Measurements from ENCODE around the gene HAVCR1.
"Not testable (repeated sequence)": the region's sequence is repeated elsewhere in the genome, so short reads cannot be mapped to it uniquely, and the experiment has no call there.

The HAVCR1 gene

DNA sequence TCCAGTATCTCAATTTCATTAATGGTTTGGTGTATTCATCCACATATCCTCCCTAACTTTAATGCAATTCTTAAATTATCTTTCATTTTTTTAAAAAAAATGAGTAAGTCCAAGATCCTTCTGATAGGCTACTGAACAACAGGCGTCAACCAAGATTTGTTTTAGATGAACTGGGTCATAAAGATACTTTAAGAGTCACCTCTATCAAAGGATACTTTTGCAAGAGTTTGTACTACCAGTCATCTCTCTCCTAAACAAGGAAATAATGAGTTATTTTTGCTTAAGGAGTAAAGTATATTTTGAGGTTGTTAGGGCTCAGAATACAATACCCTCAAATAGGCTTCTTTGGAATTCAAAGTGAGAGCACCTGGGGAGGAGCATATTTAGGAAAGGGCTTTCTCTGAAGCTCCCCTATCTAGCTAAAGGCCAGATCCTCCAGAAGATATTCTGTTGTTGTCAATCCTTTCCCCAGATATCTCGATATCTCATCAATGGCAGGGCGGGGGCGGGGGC, 25.8 kb downstream of the HAVCR1 start:
- DNase-seq = no peak

GRCh38 chr5:157030692-157031091, 28.2 kb downstream of the HAVCR1 start:
- no peak for DNase-seq
- H3K18ac ChIP-seq (ENCODE audit: low read depth in 1 of 2, low read length in 2 of 2) = no peak overlapping the region
- H4K91ac ChIP-seq (ENCODE audit: low read length) = no peak overlapping the region
- H3K9me3 ChIP-seq (ENCODE audit: control insufficient read depth, low read length) = no peaks in the 10 kb centered on the region
- H3K79me1 ChIP-seq (replicated peaks; ENCODE audit: low read length, poor library complexity, severe bottlenecking) = no peaks in the 10 kb centered on the region
- peaks cover 0 to 5% of the 10 kb centered on the region in 2 experiments for H3K27me3 ChIP-seq (ENCODE audit: control insufficient read depth in 1 of 2, insufficient read depth in 1 of 2, low read length in 2 of 2)
- H3K23ac ChIP-seq (ENCODE audit: low read length in 2 of 2) = no peak overlapping the region
- no peak overlapping the region for H2BK15ac ChIP-seq (ENCODE audit: low read depth, poor library complexity, severe bottlenecking)
- no peak overlapping the region for H2AFZ ChIP-seq (ENCODE audit: low read depth, low read length)
- H4K8ac ChIP-seq (ENCODE audit: low read length) = no peak overlapping the region
- H3K4me2 ChIP-seq (ENCODE audit: low read length, poor library complexity, severe bottlenecking) = no peak overlapping the region
- H3K27ac ChIP-seq (ENCODE audit: low read length, poor library complexity, severe bottlenecking) = no peak overlapping the region
- no peak overlapping the region for H2AK5ac ChIP-seq (ENCODE audit: low read length, severe bottlenecking)
- H2BK5ac ChIP-seq (ENCODE audit: low read depth, low read length, poor library complexity, severe bottlenecking) = no peak overlapping the region
- H3K4me3 ChIP-seq (ENCODE audit: insufficient read depth in 1 of 2, low read depth in 1 of 2, low read length in 2 of 2) = no peak overlapping the region
- no peak overlapping the region for H3K4ac ChIP-seq (ENCODE audit: low read depth in 1 of 2, low read length in 2 of 2)
- H2BK12ac ChIP-seq (ENCODE audit: low read length in 2 of 2) = no peak overlapping the region
- no CpG with 5 or more reads among the region's 3 CpGs for WGBS
- H3K14ac ChIP-seq (ENCODE audit: low read length in 2 of 2) = no peak overlapping the region
- peaks cover 4% of the 10 kb centered on the region for H3K4me1 ChIP-seq (ENCODE audit: control insufficient read depth, insufficient read depth, low read depth, low read length)
- no peak overlapping the region for H3K9ac ChIP-seq (ENCODE audit: low read length)
- no peaks in the 10 kb centered on the region for H3K36me3 ChIP-seq (ENCODE audit: control insufficient read depth in 1 of 2, insufficient read depth in 2 of 2, low read depth in 1 of 2, low read length in 2 of 2)
- no peak overlapping the region for H2BK120ac ChIP-seq (ENCODE audit: low read depth, low read length)

More for the DNA sequence above, 25.8 kb downstream of the HAVCR1 start:
- Histone ChIP-seq H3K14ac (ENCODE audit: low read length in 2 of 2) (no peak overlapping the region), H4K91ac (ENCODE audit: low read length) (no peak overlapping the region), H3K18ac (ENCODE audit: low read depth in 1 of 2, low read length in 2 of 2) (no peak overlapping the region), H2BK12ac (ENCODE audit: low read length in 2 of 2) (no peak overlapping the region), H2BK5ac (ENCODE audit: low read depth, low read length, poor library complexity, severe bottlenecking) (no peak overlapping the region), H2BK120ac (ENCODE audit: low read depth, low read length) (no peak overlapping the region), H2AFZ (ENCODE audit: low read depth, low read length) (no peak overlapping the region), H4K8ac (ENCODE audit: low read length) (no peak overlapping the region), H3K4me1 (ENCODE audit: control insufficient read depth, insufficient read depth, low read depth, low read length) (peaks cover 2% of the 10 kb centered on the region), H3K4me3 (ENCODE audit: insufficient read depth in 1 of 2, low read depth in 1 of 2, low read length in 2 of 2) (no peak overlapping the region), H3K9ac (ENCODE audit: low read length) (no peak overlapping the region), H3K27ac (ENCODE audit: low read length, poor library complexity, severe bottlenecking) (no peak overlapping the region), H2BK15ac (ENCODE audit: low read depth, poor library complexity, severe bottlenecking) (no peak overlapping the region), H3K27me3 (ENCODE audit: control insufficient read depth in 1 of 2, insufficient read depth in 1 of 2, low read length in 2 of 2) (peaks cover 0 to 5% of the 10 kb centered on the region in 2 experiments), H3K79me1 (replicated peaks; ENCODE audit: low read length, poor library complexity, severe bottlenecking) (no peaks in the 10 kb centered on the region), H3K9me3 (ENCODE audit: control insufficient read depth, low read length) (no peaks in the 10 kb centered on the region), H2AK5ac (ENCODE audit: low read length, severe bottlenecking) (no peak overlapping the region), H3K36me3 (ENCODE audit: control insufficient read depth in 1 of 2, insufficient read depth in 2 of 2, low read depth in 1 of 2, low read length in 2 of 2) (no peaks in the 10 kb centered on the region), H3K4me2 (ENCODE audit: low read length, poor library complexity, severe bottlenecking) (no peak overlapping the region), H3K4ac (ENCODE audit: low read depth in 1 of 2, low read length in 2 of 2) (no peak overlapping the region), H3K23ac (ENCODE audit: low read length in 2 of 2) (no peak overlapping the region)
- WGBS = 79% methylated on average over 3 of the region's 4 CpGs

- Histone ChIP-seq H3K4me2 (ENCODE audit: low read length, poor library complexity, severe bottlenecking) (no peak overlapping the region), H3K4me3 (ENCODE audit: insufficient read depth in 1 of 2, low read depth in 1 of 2, low read length in 2 of 2) (no peak overlapping the region), H2BK120ac (ENCODE audit: low read depth, low read length) (no peak overlapping the region), H2BK15ac (ENCODE audit: low read depth, poor library complexity, severe bottlenecking) (no peak overlapping the region), H3K18ac (ENCODE audit: low read depth in 1 of 2, low read length in 2 of 2) (no peak overlapping the region), H3K79me1 (replicated peaks; ENCODE audit: low read length, poor library complexity, severe bottlenecking) (no peaks in the 10 kb centered on the region), H3K9ac (ENCODE audit: low read length) (no peak overlapping the region), H3K4ac (ENCODE audit: low read depth in 1 of 2, low read length in 2 of 2) (no peak overlapping the region), H3K36me3 (ENCODE audit: control insufficient read depth in 1 of 2, insufficient read depth in 2 of 2, low read depth in 1 of 2, low read length in 2 of 2) (no peaks in the 10 kb centered on the region), H3K27ac (ENCODE audit: low read length, poor library complexity, severe bottlenecking) (no peak overlapping the region), H2AK5ac (ENCODE audit: low read length, severe bottlenecking) (no peak overlapping the region), H2BK5ac (ENCODE audit: low read depth, low read length, poor library complexity, severe bottlenecking) (no peak overlapping the region), H3K4me1 (ENCODE audit: control insufficient read depth, insufficient read depth, low read depth, low read length) (peaks cover 3% of the 10 kb centered on the region), H2AFZ (ENCODE audit: low read depth, low read length) (no peak overlapping the region), H3K9me3 (ENCODE audit: control insufficient read depth, low read length) (no peaks in the 10 kb centered on the region), H4K8ac (ENCODE audit: low read length) (no peak overlapping the region), H4K91ac (ENCODE audit: low read length) (no peak overlapping the region), H3K27me3 (ENCODE audit: control insufficient read depth in 1 of 2, insufficient read depth in 1 of 2, low read length in 2 of 2) (peaks cover 0 to 5% of the 10 kb centered on the region in 2 experiments), H2BK12ac (ENCODE audit: low read length in 2 of 2) (no peak overlapping the region), H3K23ac (ENCODE audit: low read length in 2 of 2) (no peak overlapping the region), H3K14ac (ENCODE audit: low read length in 2 of 2) (no peak overlapping the region)
- WGBS = 83% methylated on average over 3 of the region's 3 CpGs
- no peak for DNase-seq
Measured at GRCh38 chr5:157029457-157029856, 29.5 kb downstream of the HAVCR1 start.

- not testable (repeated sequence) for H3K36me3 ChIP-seq (ENCODE audit: control insufficient read depth in 1 of 2, insufficient read depth in 2 of 2, low read depth in 1 of 2, low read length in 2 of 2); H3K4me3 ChIP-seq (ENCODE audit: insufficient read depth in 1 of 2, low read depth in 1 of 2, low read length in 2 of 2); H3K27ac ChIP-seq (ENCODE audit: low read length, poor library complexity, severe bottlenecking); H3K23ac ChIP-seq (ENCODE audit: low read length in 2 of 2); H3K4me1 ChIP-seq (ENCODE audit: control insufficient read depth, insufficient read depth, low read depth, low read length); H3K14ac ChIP-seq (ENCODE audit: low read length in 2 of 2); H4K91ac ChIP-seq (ENCODE audit: low read length); DNase-seq; H4K8ac ChIP-seq (ENCODE audit: low read length); H2BK15ac ChIP-seq (ENCODE audit: low read depth, poor library complexity, severe bottlenecking); H3K9me3 ChIP-seq (ENCODE audit: control insufficient read depth, low read length); H2BK12ac ChIP-seq (ENCODE audit: low read length in 2 of 2); H2AK5ac ChIP-seq (ENCODE audit: low read length, severe bottlenecking); H3K9ac ChIP-seq (ENCODE audit: low read length); H2AFZ ChIP-seq (ENCODE audit: low read depth, low read length); H3K79me1 ChIP-seq (replicated peaks; ENCODE audit: low read length, poor library complexity, severe bottlenecking); H3K4me2 ChIP-seq (ENCODE audit: low read length, poor library complexity, severe bottlenecking); H3K27me3 ChIP-seq (ENCODE audit: control insufficient read depth in 1 of 2, insufficient read depth in 1 of 2, low read length in 2 of 2); H3K4ac ChIP-seq (ENCODE audit: low read depth in 1 of 2, low read length in 2 of 2); H3K18ac ChIP-seq (ENCODE audit: low read depth in 1 of 2, low read length in 2 of 2); H2BK5ac ChIP-seq (ENCODE audit: low read depth, low read length, poor library complexity, severe bottlenecking); H2BK120ac ChIP-seq (ENCODE audit: low read depth, low read length)
- WGBS = no CpG with 5 or more reads among the region's 2 CpGs
Measured at GRCh38 chr5:157027663-157028062, 31.3 kb downstream of the HAVCR1 start.

Data from mesenchymal stem cell (in vitro differentiated cells and primary cell).